GM18498 (cell line): ENCODE results near the gene RNF40.

Experiments
- ATAC-seq: cut with Tn5 transposase; IDR thresholded peaks from one replicate; pipeline ENCODE4 v1.9.1; 2021; ENCODE audit warnings: mild to moderate bottlenecking, moderate library complexity; ENCODE audit not compliant: unreplicated experiment

RNF40 gene

GRCh38 chr16:30761427-30761927 lies 645 bp upstream of the RNF40 start:
- ATAC-seq = peak; percentile 31

GRCh38 chr16:30762991-30763725 lies 1.0 kb downstream of the RNF40 start:
- no peak for ATAC-seq

GRCh38 chr16:30764086-30764485 lies 2.0 kb downstream of the RNF40 start:
- ATAC-seq = no peak

GRCh38 chr16:30764816-30765465 lies 2.8 kb downstream of the RNF40 start:
- ATAC-seq = no peak

- no peak for ATAC-seq
These were observed 4.2 kb downstream of the RNF40 start for GRCh38 chr16:30766206-30766932.

- ATAC-seq = no peak
These were observed 4.8 kb downstream of the RNF40 start for GRCh38 chr16:30766933-30767284.

- no peak for ATAC-seq
These were observed 5.8 kb downstream of the RNF40 start for GRCh38 chr16:30767767-30768465.

GRCh38 chr16:30768583-30769181 lies 6.6 kb downstream of the RNF40 start:
- ATAC-seq = no peak

- no peak for ATAC-seq
These were observed 7.4 kb downstream of the RNF40 start for GRCh38 chr16:30769379-30770089.

- no peak for ATAC-seq
These were observed 9.6 kb downstream of the RNF40 start for GRCh38 chr16:30771726-30772125.

GRCh38 chr16:30773826-30774225 lies 11.7 kb downstream of the RNF40 start:
- ATAC-seq = no peak

- ATAC-seq = no peak
These were observed 12.4 kb downstream of the RNF40 start for GRCh38 chr16:30774367-30775130.

- no peak for ATAC-seq
These were observed 12.9 kb downstream of the RNF40 start for GRCh38 chr16:30775131-30775391.

GRCh38 chr16:30775392-30776188 lies 13.5 kb downstream of the RNF40 start:
- peak; percentile 62 for ATAC-seq

GRCh38 chr16:30777591-30778297 lies 15.6 kb downstream of the RNF40 start:
- no peak for ATAC-seq

GRCh38 chr16:30778549-30779244 lies 16.6 kb downstream of the RNF40 start:
- no peak for ATAC-seq

GRCh38 chr16:30779596-30779995 lies 17.5 kb downstream of the RNF40 start:
- ATAC-seq = no peak

- ATAC-seq = no peak
These were observed 17.9 kb downstream of the RNF40 start for GRCh38 chr16:30780021-30780420.
